LNCaP clone FGC (cell line): ENCODE data around the gene SLCO2A1.

Source experiments
- DNase-seq: peaks from one replicate; pipeline ENCODE4 v3.0.0-alpha.2; 2011; ENCODE audit warnings: low read depth
- H3K4me3 ChIP-seq: 2 replicates; pipeline ENCODE4 v1.5.1; 2011; ENCODE audit warnings: mild to moderate bottlenecking, low read depth, low read length, control low read depth
- CTCF ChIP-seq: IDR thresholded peaks from 2 replicates; pipeline ENCODE4 v1.5.1; 2012; ENCODE audit warnings: mild to moderate bottlenecking; ENCODE audit not compliant: control insufficient read depth, insufficient read depth; ENCODE audit errors: extremely low read depth

SLCO2A1 gene

GRCh38 chr3:133972156-133972555, 57.6 kb downstream of the SLCO2A1 start:
- no peak overlapping the region for H3K4me3 ChIP-seq
- DNase-seq: no peak
- TF ChIP-seq CTCF: no peak

- TF ChIP-seq CTCF: no peak
- no peak overlapping the region for H3K4me3 ChIP-seq
- no peak for DNase-seq
These were observed 58.8 kb downstream of the SLCO2A1 start for GRCh38 chr3:133970916-133971315.

- TF ChIP-seq CTCF: no peak
- DNase-seq: no peak
- H3K4me3 ChIP-seq: no peak overlapping the region
These were observed 59.4 kb downstream of the SLCO2A1 start for GRCh38 chr3:133970339-133970738.

- TF ChIP-seq CTCF: no peak
- H3K4me3 ChIP-seq: no peak overlapping the region
- DNase-seq: no peak
These were observed 61.5 kb downstream of the SLCO2A1 start for GRCh38 chr3:133967992-133968892.

- TF ChIP-seq CTCF: no peak
- H3K4me3 ChIP-seq: no peak overlapping the region
- no peak for DNase-seq
These were observed 62.8 kb downstream of the SLCO2A1 start for GRCh38 chr3:133966954-133967353.

- no peak overlapping the region for H3K4me3 ChIP-seq
- no peak for TF ChIP-seq CTCF
- DNase-seq: no peak
These were observed 63.8 kb downstream of the SLCO2A1 start for GRCh38 chr3:133965906-133966305.
